GM13976 (cell line): ENCODE measurements around the gene ARL4C.

ENCODE experiments used
- DNase-seq: peaks from one replicate; pipeline ENCODE4 v3.0.0; 2012; ENCODE audit warnings: low spot score
- CTCF ChIP-seq: IDR thresholded peaks from 2 replicates; pipeline ENCODE4 v1.5.1; 2012; ENCODE audit warnings: borderline replicate concordance, mild to moderate bottlenecking; ENCODE audit not compliant: insufficient read depth; ENCODE audit errors: extremely low read depth, missing control alignments, control extremely low read depth
- in situ Hi-C: fragments of 300-500 bp; cut with MboI; formaldehyde crosslinking; loops from one replicate; pipeline ENCODE4 v1.12.0; 2022; ENCODE audit warnings: low sequenced_read_pairs, mixed read lengths, inconsistent platforms; ENCODE audit not compliant: unreplicated experiment

The ARL4C gene

GRCh38 chr2:234492717-234493485 lies 4.0 kb downstream of the ARL4C start:
- in situ Hi-C loops, result loop anchor here (5.0 kb wide), 1 partner anchor 206 kb away; no protein-coding TSS in a partner anchor
- DNase-seq, result no peak
- TF ChIP-seq CTCF, result no peak

- no peak for TF ChIP-seq CTCF
- no peak for DNase-seq
- in situ Hi-C loops, result loop anchor here (5.0 kb wide), 1 partner anchor 205 kb away; no protein-coding TSS in a partner anchor
Measured at GRCh38 chr2:234491897-234492296, 5.0 kb downstream of the ARL4C start.

GRCh38 chr2:234491281-234491680 lies 5.6 kb downstream of the ARL4C start:
- TF ChIP-seq CTCF, result no peak
- in situ Hi-C loops, result loop anchor here (5.0 kb wide), 1 partner anchor 204 kb away; no protein-coding TSS in a partner anchor

GRCh38 chr2:234490271-234491091 lies 6.4 kb downstream of the ARL4C start:
- no peak for TF ChIP-seq CTCF
- in situ Hi-C loops, result loop anchor here (5.0 kb wide), 1 partner anchor 203 kb away; no protein-coding TSS in a partner anchor

More at GRCh38 chr2:234491281-234491680, 5.6 kb downstream of the ARL4C start:
- no peak for DNase-seq

GRCh38 chr2:234488913-234489451 lies 7.9 kb downstream of the ARL4C start:
- TF ChIP-seq CTCF, result no peak
- in situ Hi-C loops, result no loop called here

More at GRCh38 chr2:234490271-234491091, 6.4 kb downstream of the ARL4C start:
- DNase-seq, result no peak

GRCh38 chr2:234488486-234488885 lies 8.4 kb downstream of the ARL4C start:
- no peak for TF ChIP-seq CTCF
- no peak for DNase-seq
- in situ Hi-C loops, result no loop called here

More at GRCh38 chr2:234488913-234489451, 7.9 kb downstream of the ARL4C start:
- peak; percentile 40 for DNase-seq
